ENCODE measurements around the gene CDKAL1.

The CDKAL1 gene

DNA sequence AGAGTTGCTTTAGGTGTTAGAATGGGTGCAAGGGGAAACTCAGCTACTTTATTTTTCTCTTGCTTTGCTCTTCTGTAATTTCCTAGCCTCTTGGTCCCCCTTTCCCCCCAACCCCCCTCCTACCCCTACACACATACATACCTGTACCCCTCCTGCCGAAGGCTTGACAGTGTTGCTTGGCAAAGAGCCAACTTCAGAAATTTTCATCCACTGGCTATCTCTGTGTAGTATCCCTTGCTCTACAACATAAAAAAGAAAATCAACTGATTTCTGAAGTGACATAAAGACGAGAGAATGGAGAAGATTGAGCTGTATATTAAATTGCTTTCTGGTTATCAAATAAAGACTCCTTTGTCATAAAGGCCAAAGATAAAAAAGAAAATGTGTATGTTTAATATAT, 561.2 kb downstream of the CDKAL1 start:
- no peak for DNase-seq

DNA sequence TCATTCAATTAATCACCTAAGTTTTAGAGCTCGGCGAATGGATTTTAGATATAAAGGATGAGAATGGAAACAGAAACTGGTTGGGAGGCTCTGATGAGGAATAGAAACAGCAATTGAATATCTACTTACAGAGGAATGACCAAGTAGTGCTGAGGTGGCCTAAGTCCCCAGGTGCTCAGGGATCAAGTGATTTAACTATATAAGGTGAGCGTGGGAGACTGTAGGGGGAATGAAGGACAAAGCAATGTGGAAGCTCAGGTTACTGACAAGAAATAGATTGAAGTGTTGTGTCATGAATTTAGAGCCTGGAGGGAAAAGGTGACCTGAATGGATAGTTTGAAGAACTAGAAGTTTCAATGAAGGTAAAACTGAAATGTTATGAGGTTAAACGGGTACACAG, 563.9 kb downstream of the CDKAL1 start:
- no peak for DNase-seq

DNA sequence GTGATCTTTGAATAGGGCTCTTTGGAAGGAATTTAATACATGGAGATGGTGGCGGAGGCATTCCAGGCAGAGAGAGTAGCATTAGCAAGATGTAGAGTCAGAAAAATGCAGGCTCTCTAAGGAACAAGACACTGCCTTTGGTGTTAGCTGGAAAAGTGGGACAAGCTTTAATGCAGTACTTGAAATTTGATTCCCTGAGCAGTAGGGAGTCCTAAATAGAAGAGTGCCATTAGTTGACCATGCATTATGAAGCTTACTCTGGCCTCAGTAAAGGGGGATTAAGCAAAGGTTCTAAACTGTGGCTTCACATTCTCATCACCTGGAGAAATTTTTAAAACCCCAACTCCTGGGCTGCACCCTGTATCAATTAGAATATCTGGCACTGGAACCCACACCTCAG, 564.5 kb downstream of the CDKAL1 start:
- DNase-seq, result no peak

DNA sequence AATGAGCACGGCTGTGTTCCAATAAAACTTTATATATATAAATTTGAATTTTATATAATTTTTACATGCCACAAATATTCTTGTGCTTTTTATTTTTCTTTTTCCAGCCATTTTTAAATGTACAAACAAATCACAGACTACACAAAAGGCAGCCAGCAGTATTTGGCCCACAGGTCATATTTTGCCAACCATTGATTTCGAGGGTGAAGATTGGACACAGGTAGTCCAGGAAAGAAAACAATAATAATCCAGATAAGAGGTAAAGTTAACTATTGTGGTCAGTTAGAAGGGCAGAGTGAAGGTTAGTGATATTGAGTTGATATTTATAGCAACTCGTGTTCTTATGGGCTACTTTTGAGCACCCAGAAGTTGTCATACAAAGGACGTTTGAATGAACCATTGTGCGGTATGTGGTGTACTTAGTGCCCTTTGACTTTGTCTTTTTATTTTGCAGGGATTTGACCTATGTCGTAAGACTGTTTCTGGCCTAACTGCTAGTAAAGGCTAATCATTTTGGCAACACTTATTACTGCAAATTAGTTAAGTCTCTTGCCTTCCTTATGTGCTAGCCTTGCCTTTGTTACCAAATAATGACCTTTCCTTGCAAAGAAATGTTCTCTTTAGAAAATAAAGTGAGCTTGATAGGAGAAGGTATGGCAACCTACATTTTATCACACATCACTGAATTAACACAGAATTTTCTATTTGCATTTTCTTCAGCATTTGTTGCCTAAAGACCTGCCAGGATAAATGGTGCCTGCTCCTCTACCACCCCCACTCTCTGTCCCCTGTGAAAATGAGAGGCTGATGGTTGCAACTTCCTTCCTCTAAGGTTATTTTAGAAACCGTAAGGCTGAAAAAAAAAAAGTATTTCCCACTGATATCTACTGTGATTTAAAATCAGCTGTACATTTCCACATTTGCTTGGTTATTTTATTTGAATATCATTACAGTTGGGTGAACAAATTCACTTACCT, 565.4 kb downstream of the CDKAL1 start:
- no peak for DNase-seq

DNA sequence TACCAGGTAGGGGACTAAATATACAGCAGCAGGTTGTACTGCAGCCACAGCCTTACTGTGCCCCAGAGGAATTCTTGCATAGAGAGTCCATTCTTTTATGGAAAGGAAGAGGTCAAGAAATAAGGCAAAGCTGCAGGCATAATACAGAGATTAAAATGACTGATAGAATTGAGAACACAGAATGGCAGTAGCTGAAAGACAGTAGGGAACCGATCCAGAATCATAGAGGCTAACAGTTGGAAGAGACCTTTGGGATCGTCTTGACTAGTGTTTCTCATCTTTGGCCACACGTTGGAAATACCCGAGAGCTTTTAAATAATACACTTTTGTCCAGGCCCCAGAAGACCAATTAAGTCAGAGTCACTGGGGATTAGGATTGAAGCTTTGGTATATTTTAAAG, 566.7 kb downstream of the CDKAL1 start:
- DNase-seq, result no peak

- no peak for DNase-seq
Observed at GRCh38 chr6:21101694-21102093, 567.4 kb downstream of the CDKAL1 start.

DNA sequence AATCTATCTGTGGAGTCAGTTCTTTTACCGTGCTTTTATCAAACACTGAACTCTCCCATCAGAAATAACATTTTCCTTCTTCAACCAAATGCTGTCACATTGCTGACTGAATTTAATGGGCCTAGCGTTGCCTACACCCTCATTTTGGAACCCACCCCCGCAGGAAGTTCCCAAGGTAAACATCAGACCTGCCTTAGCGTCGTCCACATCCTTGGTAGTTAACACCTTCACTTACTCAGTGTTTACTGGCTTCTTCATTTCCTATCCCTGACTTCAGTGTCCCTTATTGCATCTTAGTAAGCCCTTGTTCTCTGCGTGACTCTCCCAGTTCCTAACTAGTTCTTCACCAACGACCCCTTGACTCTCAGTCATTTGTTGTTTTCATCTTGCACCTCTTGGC, 567.9 kb downstream of the CDKAL1 start:
- DNase-seq, result no peak

GRCh38 chr6:21102624-21103023, 568.4 kb downstream of the CDKAL1 start:
- DNase-seq, result no peak

GRCh38 chr6:21103626-21104224, 569.5 kb downstream of the CDKAL1 start:
- DNase-seq, result no peak

DNA sequence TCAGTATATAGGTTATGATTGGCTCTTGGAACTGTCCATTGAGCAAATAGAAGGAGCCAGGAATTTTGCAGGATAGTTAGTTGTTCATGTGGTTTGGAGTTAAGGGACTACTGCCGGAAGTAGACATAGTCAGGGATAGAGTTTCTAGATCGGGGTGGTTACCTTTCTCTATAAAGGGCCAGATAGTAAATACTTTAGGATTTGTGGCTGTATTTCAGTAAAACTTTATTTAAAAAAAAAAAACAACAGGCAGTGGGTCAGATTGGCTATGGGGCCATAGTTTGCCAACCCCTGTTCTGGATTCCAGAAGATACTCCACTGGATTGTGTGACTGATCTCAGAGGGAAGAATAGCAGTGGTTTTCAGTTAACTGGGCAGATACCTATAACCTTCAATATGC, 570.0 kb downstream of the CDKAL1 start:
- DNase-seq, result no peak

GRCh38 chr6:21107796-21108195, 573.5 kb downstream of the CDKAL1 start:
- no peak for DNase-seq

- no peak for DNase-seq
Observed at GRCh38 chr6:21109391-21110178, 575.3 kb downstream of the CDKAL1 start.

- DNase-seq, result no peak
Observed at GRCh38 chr6:21110684-21111083, 576.4 kb downstream of the CDKAL1 start.

GRCh38 chr6:21111093-21111725, 577.0 kb downstream of the CDKAL1 start:
- no peak for DNase-seq

DNA sequence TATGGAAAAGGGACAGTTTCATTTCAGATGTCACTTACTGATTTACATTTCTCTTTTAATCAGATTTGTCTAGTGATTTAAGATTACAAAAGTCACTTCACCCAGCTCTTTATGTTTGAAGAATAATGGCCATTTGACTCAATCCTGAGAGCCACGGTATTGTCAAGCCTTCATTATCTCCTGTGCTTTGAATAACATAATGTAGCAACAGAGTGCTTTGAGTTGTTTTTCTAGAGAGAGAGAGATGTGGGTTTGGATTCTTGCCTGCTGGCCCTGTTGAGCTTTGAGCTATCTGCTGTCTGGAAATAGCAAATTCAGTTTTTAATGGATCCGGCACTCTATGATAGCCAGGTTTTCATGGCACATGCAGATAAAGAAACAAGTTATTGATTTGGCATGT, 580.9 kb downstream of the CDKAL1 start:
- DNase-seq, result no peak

GRCh38 chr6:21116736-21117135, 582.5 kb downstream of the CDKAL1 start:
- no peak for DNase-seq

DNA sequence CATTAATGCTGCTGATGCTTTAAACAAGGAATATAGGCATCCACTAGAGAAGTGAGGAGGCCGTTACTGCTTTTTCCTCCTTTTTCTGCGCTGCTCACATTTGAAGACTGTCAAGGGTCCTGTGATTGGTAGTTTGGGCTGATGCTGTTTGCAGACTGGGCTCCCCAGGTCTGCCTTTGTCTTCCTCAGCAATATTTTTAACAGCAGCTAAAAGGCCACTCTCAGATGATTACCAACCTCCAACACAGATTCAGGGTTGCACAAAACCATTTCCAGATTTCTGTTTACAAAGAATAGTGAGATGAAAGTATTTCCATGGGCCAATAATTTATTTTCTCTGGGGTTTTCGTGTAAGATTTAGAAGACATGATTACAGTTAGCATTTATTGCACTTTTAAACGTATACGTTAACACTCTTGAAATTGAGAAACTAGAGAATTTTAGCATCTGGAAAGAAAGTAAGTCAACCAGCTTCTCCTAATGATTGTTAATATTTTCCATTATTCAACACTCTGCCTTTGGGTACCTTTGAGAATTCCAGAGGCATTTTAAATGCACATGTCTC, 584.0 kb downstream of the CDKAL1 start:
- DNase-seq, result no peak

- no peak for DNase-seq
Observed at GRCh38 chr6:21121636-21122136, 587.4 kb downstream of the CDKAL1 start.

- no peak for DNase-seq
Observed at GRCh38 chr6:21123507-21124436, 589.5 kb downstream of the CDKAL1 start.

GRCh38 chr6:21128601-21129000, 594.3 kb downstream of the CDKAL1 start:
- DNase-seq, result no peak

- DNase-seq, result no peak
Observed at GRCh38 chr6:21131406-21131805, 597.1 kb downstream of the CDKAL1 start.

Measured in CD4-positive, alpha-beta T cell treated with Interleukin-4 for 1 hour (primary cell).